PC-3 (cell line): ENCODE data around the gene PKDREJ. TPM values are rescaled to one million over a fixed set of nuclear protein-coding genes. Genes with fewer than 3 reads are reported as not detected.

Experiments used
- ATAC-seq: fragments of 200-7000 bp; cut with Tn5 transposase; 2 replicates; pipeline ENCODE4 v1.9.1; 2020; ENCODE audit warnings: mild to moderate bottlenecking, moderate library complexity
- BruUV-seq: library from RNA; stranded (reverse); fragments of 400-500 nt; replicated peaks from 2 replicates; lab custom pipeline; 2021; lab: Mats Ljungman, UMichigan
- CTCF ChIA-PET: fragments of 300-600 bp; sonication (Branson Sonifier 250); formaldehyde crosslinking; loops from one replicate; lab custom pipeline; 2022; ENCODE audit warnings: antibody characterized with exemption; lab: Charles Lee
- POLR2A ChIA-PET: fragments of 300-600 bp; sonication (Branson Sonifier 250); formaldehyde crosslinking; loops from one replicate; lab custom pipeline; 2022; ENCODE audit warnings: antibody characterized with exemption; ENCODE audit not compliant: unreplicated experiment; lab: Charles Lee
- DNase-seq: peaks from one replicate; pipeline ENCODE4 v3.0.0-alpha.2; 2015
- H2AFZ ChIP-seq: fragments of 300-600 bp; sonication (generic); 2 replicates; pipeline ENCODE4 v1.6.0; 2016; ENCODE audit warnings: antibody characterized with exemption, low read length
- H3F3A ChIP-seq: fragments of 300-600 bp; sonication (generic); one replicate; pipeline ENCODE4 v1.6.0; 2017; ENCODE audit warnings: antibody characterized with exemption, low read length, control low read depth, mild to moderate bottlenecking; ENCODE audit not compliant: unreplicated experiment
- H3K27ac ChIP-seq: fragments of 300-600 bp; sonication (generic); 2 replicates; pipeline ENCODE4 v1.5.1; 2016; ENCODE audit warnings: mild to moderate bottlenecking, low read length
- H3K27me3 ChIP-seq: fragments of 300-600 bp; sonication (generic); 2 replicates; pipeline ENCODE4 v1.6.1; 2016; ENCODE audit warnings: low read length, mixed read lengths
- H3K36me3 ChIP-seq: fragments of 300-600 bp; sonication (generic); 2 replicates; pipeline ENCODE4 v1.6.1; 2016; ENCODE audit warnings: low read depth, mixed run types, low read length, mixed read lengths
- H3K4me1 ChIP-seq: fragments of 300-600 bp; sonication (generic); 2 replicates; pipeline ENCODE4 v1.5.1; 2016; ENCODE audit warnings: low read length; ENCODE audit not compliant: insufficient read depth
- H3K4me2 ChIP-seq: fragments of 300-600 bp; sonication (generic); 2 replicates; pipeline ENCODE4 v1.6.0; 2016; ENCODE audit warnings: low read length
- H3K4me3 ChIP-seq: fragments of 300-600 bp; sonication (generic); 2 replicates; pipeline ENCODE4 v1.5.1; 2016; ENCODE audit warnings: mild to moderate bottlenecking, low read length, mixed read lengths
- H3K79me2 ChIP-seq: fragments of 300-600 bp; sonication (generic); 2 replicates; pipeline ENCODE4 v1.6.1; 2017; ENCODE audit warnings: low read length, mixed read lengths
- H3K9ac ChIP-seq: fragments of 300-600 bp; sonication (generic); 2 replicates; pipeline ENCODE4 v1.6.0; 2016; ENCODE audit warnings: mild to moderate bottlenecking, low read length
- H3K9me2 ChIP-seq: fragments of 300-600 bp; sonication (generic); replicated peaks from 2 replicates; pipeline ENCODE4 v1.6.1; 2016; ENCODE audit warnings: mixed run types, low read length, mixed read lengths
- H3K9me3 ChIP-seq: fragments of 300-600 bp; sonication (generic); 2 replicates; pipeline ENCODE4 v1.6.1; 2016; ENCODE audit warnings: low read length, mixed read lengths
- H4K20me1 ChIP-seq: fragments of 300-600 bp; sonication (generic); 2 replicates; pipeline ENCODE4 v1.6.1; 2016; ENCODE audit warnings: low read length, mixed read lengths
- CTCF ChIP-seq: fragments of 300-600 bp; sonication (generic); conservative IDR thresholded peaks from 2 replicates; pipeline ENCODE4 v1.5.1; 2017; ENCODE audit warnings: antibody characterized with exemption, low read depth, mild to moderate bottlenecking, low read length
- EZH2 ChIP-seq: fragments of 300-600 bp; sonication (generic); IDR thresholded peaks from one replicate; pipeline ENCODE4 v1.6.1; 2017; ENCODE audit warnings: antibody characterized with exemption, mild to moderate bottlenecking, low read length; ENCODE audit not compliant: unreplicated experiment
- EZH2phosphoT487 ChIP-seq: fragments of 300-600 bp; sonication (generic); IDR thresholded peaks from 2 replicates; pipeline ENCODE4 v1.6.1; 2018; ENCODE audit warnings: mild to moderate bottlenecking, antibody characterized with exemption, low read length, borderline replicate concordance
- intact Hi-C: fragments of 100-400 bp; cut with micrococcal nuclease; formaldehyde crosslinking; loops from 2 replicates; pipeline ENCODE4 v1.9.0; 2023
- total RNA-seq: library from RNA; depleted of rRNA; stranded (reverse); fragments of >200 nt; gene quantifications from 2 replicates; pipeline ENCODE4 v1.2.3, GENCODE V29; 2014

Gene PKDREJ
- total RNA-seq, 1 experiment from 2014 or later: not detected

- TF ChIP-seq EZH2: no peak
- Histone ChIP-seq H4K20me1 (no peaks in the 10 kb centered on the region), H3K27ac (no peak overlapping the region), H3K27me3 (no peaks in the 10 kb centered on the region), H3F3A (no peaks in the 10 kb centered on the region), H3K9me3 (no peaks in the 10 kb centered on the region), H3K4me3 (no peak overlapping the region), H3K4me2 (no peak overlapping the region), H3K36me3 (peaks cover 4% of the 10 kb centered on the region; the same call in 1 of the 2 replicates), H2AFZ (no peak overlapping the region), H3K79me2 (no peaks in the 10 kb centered on the region), H3K9me2 (no peaks in the 10 kb centered on the region), H3K4me1 (no peaks in the 10 kb centered on the region), H3K9ac (no peak overlapping the region)
- intact Hi-C loops: no loop called here
- DNase-seq (no peak), ATAC-seq (no peak)
- BruUV-seq: no TSS peak
- CTCF ChIA-PET: no interaction called here
- POLR2A ChIA-PET: no interaction called here
Measured at GRCh38 chr22:46280063-46280817, 17.1 kb upstream of the PKDREJ start.

GRCh38 chr22:46278656-46279645 is 15.8 kb upstream of the PKDREJ start:
- ChIA-PET CTCF (interaction anchor here (0.6 kb wide), 1 partner anchor 162 kb away, joined by 12 read pairs; no protein-coding TSS in a partner anchor), POLR2A (no interaction called here)
- H2AFZ ChIP-seq: no peak overlapping the region
- no peak overlapping the region for H3K9ac ChIP-seq
- H3K27ac ChIP-seq: no peak overlapping the region
- H3K4me3 ChIP-seq: no peak overlapping the region
- peaks cover 4% of the 10 kb centered on the region; the same call in 1 of the 2 replicates for H3K36me3 ChIP-seq
- TF ChIP-seq EZH2: no peak
- TF ChIP-seq CTCF: no peak
- TF ChIP-seq EZH2phosphoT487: no peak
- no peaks in the 10 kb centered on the region for H3K79me2 ChIP-seq
- H3K4me1 ChIP-seq: no peaks in the 10 kb centered on the region
- H3K9me3 ChIP-seq: no peaks in the 10 kb centered on the region
- no peak overlapping the region for H3K4me2 ChIP-seq
- no peaks in the 10 kb centered on the region for H3K27me3 ChIP-seq
- no peaks in the 10 kb centered on the region for H3F3A ChIP-seq
- ATAC-seq (no peak), DNase-seq (no peak)
- no peaks in the 10 kb centered on the region for H4K20me1 ChIP-seq
- no peaks in the 10 kb centered on the region for H3K9me2 ChIP-seq
- intact Hi-C loops: no loop called here
- BruUV-seq: no TSS peak

- Histone ChIP-seq H4K20me1 (no peaks in the 10 kb centered on the region), H3K4me3 (no peak overlapping the region), H3F3A (no peaks in the 10 kb centered on the region), H3K27ac (no peak overlapping the region), H3K4me1 (no peaks in the 10 kb centered on the region), H3K9ac (no peak overlapping the region), H3K36me3 (peaks cover 6% of the 10 kb centered on the region; the same call in 1 of the 2 replicates), H3K27me3 (no peaks in the 10 kb centered on the region), H3K79me2 (no peaks in the 10 kb centered on the region), H2AFZ (no peak overlapping the region), H3K9me3 (no peaks in the 10 kb centered on the region), H3K4me2 (no peak overlapping the region), H3K9me2 (no peaks in the 10 kb centered on the region)
- no TSS peak for BruUV-seq
- CTCF ChIA-PET: no interaction called here
- DNase-seq (no peak), ATAC-seq (no peak)
- POLR2A ChIA-PET: no interaction called here
- intact Hi-C loops: no loop called here
- TF ChIP-seq EZH2phosphoT487 (no peak), EZH2 (no peak), CTCF (no peak)
Measured at GRCh38 chr22:46276563-46276962, 13.4 kb upstream of the PKDREJ start.
